ENCODE measurements around the gene RUNX1.
A peak's percentile ranks its signal among the peaks of the same experiment; 100 is the strongest.

The RUNX1 gene

GRCh38 chr21:34791776-34792503 is 257.2 kb downstream of the RUNX1 start:
- no peak overlapping the region for H3K27ac ChIP-seq
- no peak for TF ChIP-seq CTCF (conservative IDR thresholded peaks at IDR 0.05)
- TF ChIP-seq ZFX (IDR thresholded peaks at IDR 0.05) = no peak

GRCh38 chr21:34790834-34791233 is 258.3 kb downstream of the RUNX1 start:
- no peak for TF ChIP-seq ZFX (IDR thresholded peaks at IDR 0.05)
- TF ChIP-seq CTCF (conservative IDR thresholded peaks at IDR 0.05) = no peak
- peak overlapping the region; percentile 48 for H3K27ac ChIP-seq

- no peak for TF ChIP-seq CTCF (conservative IDR thresholded peaks at IDR 0.05)
- no peak for TF ChIP-seq ZFX (IDR thresholded peaks at IDR 0.05)
- peak overlapping the region; percentile 48 for H3K27ac ChIP-seq
These were observed 258.8 kb downstream of the RUNX1 start for GRCh38 chr21:34790341-34790740.

DNA sequence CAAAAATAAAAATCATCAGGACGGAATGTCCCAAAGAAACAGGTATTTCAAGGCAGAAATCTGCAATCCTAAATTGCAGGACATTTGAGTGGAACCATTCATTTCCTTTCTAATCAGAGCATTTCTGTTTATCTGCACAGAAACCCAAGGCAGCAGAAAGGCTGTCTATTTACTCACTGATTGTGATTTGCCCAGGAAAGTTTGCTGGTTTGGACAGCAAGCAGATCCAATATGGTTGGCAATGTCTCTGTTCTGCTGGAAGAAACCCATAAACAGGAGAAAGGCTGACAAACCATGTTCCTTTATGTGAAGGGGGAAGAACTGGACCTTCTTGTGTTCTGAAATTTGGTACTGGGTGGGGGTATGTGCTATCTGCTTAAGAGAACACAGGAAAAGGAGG is 260.2 kb downstream of the RUNX1 start:
- TF ChIP-seq ZFX (IDR thresholded peaks at IDR 0.05) (no peak), CTCF (conservative IDR thresholded peaks at IDR 0.05) (no peak)
- H3K27ac ChIP-seq = no peak overlapping the region

- H3K27ac ChIP-seq = no peak overlapping the region
- TF ChIP-seq CTCF (conservative IDR thresholded peaks at IDR 0.05) (no peak), ZFX (IDR thresholded peaks at IDR 0.05) (no peak)
These were observed 265.3 kb downstream of the RUNX1 start for GRCh38 chr21:34783815-34784214.

- TF ChIP-seq CTCF (conservative IDR thresholded peaks at IDR 0.05) (no peak), ZFX (IDR thresholded peaks at IDR 0.05) (no peak)
- no peak overlapping the region for H3K27ac ChIP-seq
These were observed 266.4 kb downstream of the RUNX1 start for GRCh38 chr21:34782506-34783360.

GRCh38 chr21:34781526-34781925 is 267.6 kb downstream of the RUNX1 start:
- H3K27ac ChIP-seq = no peak overlapping the region
- TF ChIP-seq ZFX (IDR thresholded peaks at IDR 0.05) (no peak), CTCF (conservative IDR thresholded peaks at IDR 0.05) (no peak)

Measured in C4-2B (cell line).